CD4-positive, alpha-beta T cell treated with Interferon gamma for 1 hour (primary cell): Measurements from ENCODE around the gene SLC19A1.

Experiments
- DNase-seq: peaks from one replicate; pipeline ENCODE4 v3.0.0-alpha.2; 2020

The SLC19A1 gene

DNA sequence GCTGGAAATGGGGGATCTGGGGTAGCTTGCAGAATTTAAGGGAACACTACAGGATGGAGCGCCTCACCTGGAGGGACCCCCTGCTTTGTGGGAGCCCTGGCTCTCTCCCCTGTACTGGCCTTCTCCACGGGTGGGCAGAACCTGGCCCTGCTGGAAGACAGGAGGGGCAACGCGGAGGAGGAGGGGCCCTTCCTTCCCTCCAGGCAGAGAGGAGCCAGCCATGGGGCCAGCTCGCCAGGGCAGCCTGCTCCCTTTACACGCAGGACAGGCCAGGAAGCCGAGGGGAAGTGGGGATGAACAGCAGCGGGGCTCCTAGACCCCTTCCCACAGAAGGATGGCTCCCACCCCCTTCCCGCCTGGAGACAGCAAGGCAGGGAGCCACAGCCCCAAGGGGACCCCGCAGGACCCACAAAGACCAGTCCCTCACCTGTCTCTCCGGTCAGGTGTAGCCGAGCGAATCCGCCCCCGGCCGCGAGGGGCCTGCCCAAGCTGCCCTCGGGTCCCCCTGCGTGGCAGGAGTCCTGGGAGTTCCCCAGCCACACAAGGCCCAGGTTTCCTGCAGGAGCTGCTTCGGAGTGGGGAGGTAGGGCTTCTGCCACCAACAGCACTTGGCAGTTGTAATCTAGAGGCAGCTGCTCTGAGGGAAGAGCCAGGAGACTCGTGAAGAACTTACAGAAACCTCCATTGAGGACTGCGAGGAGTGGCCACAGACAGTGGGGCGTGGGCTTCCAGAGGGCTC lies 1.6 kb upstream of the SLC19A1 start:
- no peak for DNase-seq

DNA sequence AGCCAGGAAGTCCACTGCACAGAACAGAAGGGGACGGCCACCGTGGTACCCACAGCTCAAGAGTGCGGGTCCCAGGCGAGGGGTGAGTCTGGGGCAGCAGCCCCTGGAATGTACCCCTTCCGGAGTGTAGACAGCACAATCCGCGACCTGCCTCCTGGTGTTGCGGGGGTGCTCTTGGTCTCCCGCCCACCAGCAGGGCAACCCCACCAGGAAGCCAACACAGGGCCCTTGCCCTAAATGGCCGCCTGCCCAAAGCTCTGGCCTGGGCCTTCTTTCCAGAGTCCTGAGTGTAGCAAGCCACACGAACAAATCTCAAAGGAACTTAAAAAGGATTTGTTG lies 1.1 kb upstream of the SLC19A1 start:
- DNase-seq = no peak

DNA sequence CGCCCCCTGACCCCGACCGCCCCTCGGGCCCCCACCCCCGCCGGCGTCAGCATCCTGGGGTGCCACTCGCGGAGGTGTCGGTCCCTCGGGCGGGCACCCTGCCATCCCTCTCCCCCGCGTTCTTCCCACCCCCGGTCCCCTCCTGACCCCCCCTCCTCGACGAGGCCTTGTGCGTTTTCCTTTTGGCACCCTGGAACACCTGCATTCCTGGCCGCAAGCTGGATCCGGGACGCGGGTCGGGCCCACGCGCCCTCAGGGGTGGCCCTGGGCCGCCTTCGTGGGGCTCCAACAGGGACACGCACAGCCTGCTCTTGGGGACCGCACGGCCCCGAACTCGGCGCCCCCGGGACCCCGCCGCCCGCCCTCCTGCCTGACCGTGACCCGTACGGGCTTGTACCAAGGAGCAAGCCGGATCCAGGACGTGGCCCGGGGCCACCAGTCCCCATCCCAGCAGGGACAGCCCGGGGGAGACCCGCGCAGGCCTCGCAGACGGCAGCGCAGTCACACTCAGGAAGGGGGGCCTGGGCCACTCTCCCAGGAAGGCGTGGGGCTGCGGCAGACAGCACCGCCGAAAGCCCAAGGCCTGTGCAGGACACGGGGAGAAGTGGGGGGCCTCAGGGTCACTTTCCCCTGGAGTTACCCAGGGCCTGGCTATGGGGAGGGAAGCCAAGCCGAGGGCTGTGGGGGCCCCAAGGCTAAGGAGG lies 579 bp upstream of the SLC19A1 start:
- DNase-seq = no peak

DNA sequence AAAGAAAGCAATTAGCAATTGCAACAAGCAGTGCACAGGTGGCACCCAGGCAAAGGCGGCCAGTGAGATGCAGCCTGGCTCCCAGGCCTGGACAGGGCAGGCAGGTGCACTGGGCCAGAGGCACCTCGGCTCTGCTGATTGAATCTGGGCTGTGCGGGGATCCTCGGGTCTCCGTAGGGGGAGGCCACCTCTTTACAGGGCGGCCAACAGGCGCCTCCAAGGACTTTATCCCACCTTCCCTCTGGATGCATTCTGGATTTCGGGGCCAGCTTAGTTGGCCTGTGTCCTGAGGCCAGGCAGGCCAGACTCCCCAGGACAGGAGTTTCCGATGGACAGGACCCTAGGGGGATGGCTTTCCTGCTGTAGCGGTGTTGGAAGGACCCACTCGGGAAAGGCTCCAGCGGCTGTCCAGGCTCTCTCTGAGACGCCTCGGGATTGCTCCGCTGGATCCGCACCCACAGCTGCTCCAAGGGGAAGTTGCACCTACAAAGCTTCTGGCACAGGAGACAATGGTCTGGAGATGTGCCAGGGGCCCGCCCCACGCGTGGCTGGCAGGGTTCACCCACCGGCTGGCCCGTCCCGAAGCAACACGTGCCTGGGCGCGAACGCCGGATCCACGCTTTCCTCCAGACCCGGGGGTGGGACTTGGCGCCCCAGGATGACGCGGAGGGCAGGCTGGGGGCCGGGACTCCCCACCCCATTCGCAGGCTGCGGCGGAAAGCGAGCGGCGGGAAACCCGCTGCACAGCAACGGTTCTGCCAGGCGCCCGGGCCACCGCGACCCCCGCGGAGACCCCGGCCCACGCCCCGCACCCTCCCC lies 810 bp downstream of the SLC19A1 start:
- peak; percentile 75 for DNase-seq

DNA sequence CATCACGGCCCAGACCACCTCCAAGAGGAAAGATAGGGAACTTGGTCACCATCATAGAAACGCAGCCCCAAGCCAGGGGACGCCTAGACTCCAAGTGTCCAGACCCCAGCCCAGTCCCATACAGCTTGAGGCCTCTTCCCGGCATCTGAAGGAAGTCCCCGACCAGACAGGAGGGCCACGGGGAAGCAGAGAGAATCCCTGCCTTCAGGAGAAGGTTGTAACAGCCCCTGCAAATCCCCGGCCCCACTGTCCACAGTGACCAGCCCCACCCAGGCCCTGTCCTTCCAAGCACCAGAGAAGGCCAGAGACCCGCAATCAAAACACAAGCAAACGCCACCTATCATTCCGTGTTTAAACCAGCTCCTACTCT lies 1.7 kb downstream of the SLC19A1 start:
- no peak for DNase-seq

DNA sequence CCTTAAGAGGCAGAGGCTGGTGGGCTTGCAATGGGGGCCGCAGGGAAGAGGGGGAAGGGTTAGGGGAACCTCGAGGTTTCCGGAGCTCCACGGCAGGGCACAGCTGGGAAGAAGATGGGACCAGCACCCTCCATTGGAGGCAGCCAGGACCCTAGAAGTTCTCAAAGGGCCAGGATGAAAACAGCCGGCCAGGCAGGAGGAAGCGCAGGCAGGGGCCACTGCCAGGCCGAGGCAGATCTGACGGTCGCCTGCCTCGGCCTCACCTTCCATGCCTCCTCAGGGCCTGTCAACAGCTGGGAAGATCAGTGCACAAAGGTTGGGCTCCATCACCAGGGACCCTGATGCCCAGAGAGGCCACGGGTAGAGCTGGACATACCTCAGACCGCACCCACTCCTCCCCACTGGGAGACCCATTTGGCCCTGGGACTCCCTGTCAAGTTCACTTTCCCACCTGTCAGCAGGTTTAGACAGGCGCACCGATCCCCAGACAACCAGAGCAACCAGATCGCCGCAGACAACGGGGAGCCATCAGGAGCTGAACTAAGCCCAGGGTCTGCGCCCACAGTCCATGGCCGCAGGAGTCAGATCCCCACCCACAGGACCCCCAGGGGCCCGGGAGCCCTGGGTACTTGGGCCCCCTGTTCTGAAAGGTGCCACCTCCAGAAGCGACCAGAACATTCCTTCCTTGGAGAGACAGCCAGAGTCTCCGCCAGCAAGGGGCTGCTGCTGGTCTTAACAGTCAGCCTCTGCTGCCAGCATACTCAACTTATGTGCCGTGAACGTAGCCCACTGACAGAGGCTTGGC lies 2.2 kb downstream of the SLC19A1 start:
- no peak for DNase-seq

DNA sequence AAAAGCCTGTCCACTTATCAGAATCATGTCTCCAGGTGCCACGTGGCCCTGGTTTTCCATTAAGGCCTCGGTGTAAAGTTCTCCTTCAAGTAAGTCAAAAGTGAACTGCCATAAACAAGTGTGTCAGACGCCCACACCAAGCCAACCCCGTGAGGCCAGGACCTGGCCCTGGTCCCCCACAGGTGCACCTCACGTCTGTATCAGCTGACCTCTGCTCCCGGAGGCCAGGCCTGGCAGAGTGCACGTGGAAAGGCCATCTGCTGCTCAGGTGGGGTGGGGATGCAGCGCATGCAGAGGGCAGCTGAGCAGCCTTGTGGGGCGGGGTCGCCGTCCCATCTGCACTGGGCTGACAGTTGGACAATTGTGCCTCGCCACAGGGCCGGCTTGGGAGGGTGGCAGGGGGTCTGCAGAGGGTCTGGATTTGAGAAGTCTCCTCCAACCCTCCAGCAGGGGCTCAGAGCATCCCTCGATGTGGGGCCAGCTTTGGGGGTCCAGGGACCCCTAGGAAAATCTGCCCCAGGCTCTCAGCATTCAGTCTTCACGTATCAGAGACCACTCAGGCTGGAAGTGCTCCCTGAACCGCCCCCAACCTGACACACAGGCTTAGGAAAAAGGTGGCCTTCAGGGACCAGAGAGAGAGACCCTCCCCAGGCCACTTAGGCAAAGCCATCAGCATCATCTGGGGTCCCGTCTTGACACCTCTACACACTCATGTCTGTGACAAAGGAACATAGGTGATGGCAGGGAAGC lies 3.0 kb downstream of the SLC19A1 start:
- DNase-seq = no peak

DNA sequence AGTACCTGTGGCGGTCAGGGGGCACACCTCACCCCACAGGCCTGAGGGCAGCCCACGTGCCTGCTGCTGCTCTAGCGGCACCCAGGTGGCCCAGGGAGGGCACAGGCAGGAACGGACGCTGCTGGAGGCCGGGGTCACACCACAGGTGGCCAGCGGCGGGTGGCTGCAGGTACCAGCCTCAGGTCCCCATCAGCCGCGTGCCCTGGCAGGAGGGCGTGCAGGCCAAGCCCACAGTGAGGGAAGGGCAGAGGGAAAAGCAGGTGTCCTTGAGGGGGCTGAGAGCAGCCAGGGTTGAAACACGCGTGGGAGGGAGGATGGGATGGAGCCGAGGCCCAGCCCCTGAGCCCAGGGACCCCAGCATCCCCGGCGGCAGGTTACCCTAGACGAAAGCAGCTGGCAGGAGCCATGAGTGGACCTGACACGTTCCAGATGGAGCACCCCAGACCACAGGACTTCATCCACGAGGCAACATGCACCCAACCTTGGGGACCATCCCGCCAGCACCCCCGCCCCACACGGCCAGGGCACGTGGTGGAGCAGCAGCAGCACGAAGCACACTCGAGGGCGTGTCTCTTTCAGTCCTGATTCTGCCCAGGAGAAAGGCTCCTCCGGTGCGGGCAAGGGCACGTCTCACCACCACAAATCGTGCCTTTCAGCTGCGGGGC lies 3.7 kb downstream of the SLC19A1 start:
- DNase-seq = no peak

DNA sequence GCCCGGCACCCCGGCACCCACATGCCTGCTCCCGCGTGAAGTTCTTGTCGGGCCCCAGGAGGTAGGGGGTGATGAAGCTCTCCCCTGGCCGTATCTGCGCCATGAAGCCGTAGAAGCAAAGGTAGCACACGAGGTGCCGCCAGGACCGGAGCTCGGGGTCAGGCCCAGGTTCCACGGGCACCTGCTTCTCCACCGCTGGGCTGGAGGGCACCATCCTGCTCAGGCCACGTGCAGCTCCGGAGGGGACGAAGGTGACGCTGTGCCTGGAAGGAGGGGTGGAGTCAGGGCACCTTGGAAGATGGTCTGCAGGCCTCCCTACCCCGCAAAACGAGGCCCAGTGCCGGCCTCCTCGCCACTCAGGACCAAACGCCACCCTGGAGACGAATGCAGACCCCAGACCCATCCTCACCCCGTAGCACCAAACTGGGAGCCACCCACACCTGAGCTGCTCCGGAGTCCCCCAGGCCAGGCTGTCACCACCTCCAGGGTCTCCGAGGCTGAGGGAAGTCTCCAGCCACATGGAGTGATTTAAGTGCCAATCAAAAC lies 4.4 kb downstream of the SLC19A1 start:
- no peak for DNase-seq

DNA sequence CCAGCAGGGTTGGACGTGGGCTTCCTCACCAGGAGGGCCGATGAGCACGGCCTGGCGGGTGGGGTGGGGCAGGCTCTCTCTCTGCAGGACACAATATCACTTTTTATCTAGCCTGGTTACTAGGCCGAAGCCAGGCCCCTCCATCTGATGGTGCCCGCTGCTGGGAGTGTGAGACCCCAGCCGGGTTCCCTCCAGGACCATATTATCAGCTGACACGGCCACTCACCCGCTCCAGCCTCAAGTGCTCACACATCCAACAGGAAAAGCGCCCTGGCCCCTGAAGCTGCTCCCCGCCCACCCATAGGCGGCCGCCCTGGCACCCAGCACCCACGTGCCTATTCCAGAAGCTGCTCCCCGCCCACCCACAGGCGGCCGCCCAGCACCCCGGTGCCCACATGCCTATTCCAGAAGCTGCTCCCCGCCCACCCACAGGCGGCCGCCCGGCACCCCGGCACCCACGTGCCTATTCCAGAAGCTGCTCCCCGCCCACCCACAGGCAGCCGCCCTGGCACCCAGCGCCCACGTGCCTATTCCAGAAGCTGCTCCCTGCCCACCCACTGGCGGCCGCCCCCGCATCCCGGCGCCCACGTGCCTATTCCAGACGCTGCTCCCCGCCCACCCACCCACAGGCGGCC lies 5.0 kb downstream of the SLC19A1 start:
- DNase-seq = no peak

DNA sequence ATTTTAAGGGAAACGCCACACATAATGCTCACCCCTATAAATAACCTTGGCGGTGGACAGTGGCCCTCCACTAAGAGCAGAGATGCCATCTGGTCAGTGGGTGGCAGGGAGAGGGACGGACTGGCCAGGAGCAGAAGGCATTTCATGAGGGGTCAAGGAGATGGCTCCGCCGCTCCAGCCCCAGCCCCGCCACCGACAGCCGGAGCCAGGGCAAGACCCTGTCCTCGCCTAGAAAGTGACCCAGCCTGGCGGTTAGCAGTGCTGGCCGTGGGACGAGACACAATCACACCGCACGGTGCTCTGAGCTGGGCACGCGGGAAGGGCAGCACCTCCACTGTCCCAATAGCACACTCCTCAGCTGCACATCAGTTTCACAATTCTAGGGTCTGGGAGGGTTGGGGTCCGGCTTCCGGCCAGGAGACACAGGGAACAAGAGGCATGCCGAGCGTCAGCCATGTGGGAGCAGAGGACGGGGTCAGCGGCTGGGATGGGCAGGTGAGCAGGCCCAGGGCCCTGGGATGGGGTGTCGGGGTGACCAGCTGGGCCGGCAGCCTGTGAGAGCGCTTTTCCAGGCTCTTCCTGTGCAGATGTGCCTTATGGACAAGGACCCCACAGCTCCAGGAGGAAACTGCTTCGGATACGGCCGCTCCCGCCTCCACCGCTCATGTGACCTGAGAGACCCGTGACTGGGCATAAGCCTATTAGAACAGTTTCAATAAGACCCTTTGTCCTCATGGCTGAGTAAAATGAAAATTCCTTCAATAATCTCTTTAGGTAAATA lies 5.7 kb downstream of the SLC19A1 start:
- DNase-seq = no peak

DNA sequence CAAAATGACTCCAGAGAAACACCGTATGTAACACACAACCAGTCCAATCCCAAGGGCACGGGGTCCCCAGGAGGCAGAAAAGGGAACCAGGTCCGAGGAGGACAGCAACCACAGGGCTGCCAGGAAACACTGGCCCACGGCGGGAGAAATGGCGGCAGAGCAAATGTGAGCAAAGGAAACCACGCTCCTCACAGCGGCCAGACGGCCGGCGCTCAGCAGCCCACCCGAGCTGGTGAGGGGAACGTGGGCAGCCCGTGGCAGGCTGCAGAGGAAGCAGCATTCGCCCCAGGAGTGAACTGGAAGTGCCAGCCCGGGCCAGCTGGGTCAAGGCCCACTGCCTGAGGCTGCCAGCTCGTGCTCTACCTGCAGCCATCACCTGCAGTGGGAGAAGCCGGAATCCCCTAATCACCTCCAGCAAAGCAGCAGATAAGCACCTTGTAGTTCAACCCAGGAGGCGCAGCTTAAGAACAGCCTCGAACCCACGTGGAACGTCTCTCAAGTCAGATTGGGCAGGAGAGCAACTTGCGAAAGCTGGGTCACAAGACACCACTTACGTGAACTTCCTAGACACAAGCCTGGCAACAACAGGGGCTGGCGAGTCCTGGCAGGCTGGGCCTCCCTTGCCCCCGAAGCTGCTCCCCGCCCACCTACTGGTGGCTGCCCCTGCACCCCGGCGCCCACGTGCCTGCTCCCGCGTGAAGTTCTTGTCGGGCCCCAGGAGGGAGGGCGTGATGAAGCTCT lies 6.7 kb downstream of the SLC19A1 start:
- peak; percentile 47 for DNase-seq

DNA sequence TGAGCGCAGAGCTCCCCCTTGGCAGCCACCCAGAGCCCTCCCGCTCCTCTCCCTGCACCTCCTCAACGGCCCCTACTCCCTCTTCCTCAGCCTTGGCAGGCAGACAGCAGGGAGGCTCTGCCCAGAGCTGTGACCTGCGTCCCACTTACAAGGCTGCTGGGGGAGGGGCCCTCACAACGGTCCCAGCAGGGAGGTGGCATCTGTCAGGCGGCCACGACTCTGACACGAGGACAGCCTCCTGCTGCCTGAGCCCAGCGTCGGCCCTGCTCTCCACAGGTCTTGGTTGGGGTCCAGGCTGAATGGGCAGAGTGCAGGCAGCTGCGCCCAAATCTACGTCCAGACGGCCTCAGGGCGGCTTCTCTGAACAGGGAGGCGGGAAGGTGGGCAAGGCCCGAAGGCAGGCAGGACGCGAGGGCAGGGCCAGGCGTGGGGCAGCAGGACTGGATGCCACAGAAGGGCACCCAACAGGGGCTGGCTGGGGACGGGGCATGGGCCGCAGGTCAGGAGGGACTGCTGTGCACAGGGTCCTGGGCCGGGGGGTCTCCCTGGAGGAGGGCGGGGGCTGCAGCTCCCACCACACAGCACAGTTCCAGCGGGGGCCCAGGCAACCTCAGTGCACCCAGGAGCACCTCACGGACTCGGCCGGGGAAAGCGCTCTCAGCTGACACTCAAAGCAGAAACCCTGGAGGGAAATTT lies 7.5 kb downstream of the SLC19A1 start:
- DNase-seq = no peak

DNA sequence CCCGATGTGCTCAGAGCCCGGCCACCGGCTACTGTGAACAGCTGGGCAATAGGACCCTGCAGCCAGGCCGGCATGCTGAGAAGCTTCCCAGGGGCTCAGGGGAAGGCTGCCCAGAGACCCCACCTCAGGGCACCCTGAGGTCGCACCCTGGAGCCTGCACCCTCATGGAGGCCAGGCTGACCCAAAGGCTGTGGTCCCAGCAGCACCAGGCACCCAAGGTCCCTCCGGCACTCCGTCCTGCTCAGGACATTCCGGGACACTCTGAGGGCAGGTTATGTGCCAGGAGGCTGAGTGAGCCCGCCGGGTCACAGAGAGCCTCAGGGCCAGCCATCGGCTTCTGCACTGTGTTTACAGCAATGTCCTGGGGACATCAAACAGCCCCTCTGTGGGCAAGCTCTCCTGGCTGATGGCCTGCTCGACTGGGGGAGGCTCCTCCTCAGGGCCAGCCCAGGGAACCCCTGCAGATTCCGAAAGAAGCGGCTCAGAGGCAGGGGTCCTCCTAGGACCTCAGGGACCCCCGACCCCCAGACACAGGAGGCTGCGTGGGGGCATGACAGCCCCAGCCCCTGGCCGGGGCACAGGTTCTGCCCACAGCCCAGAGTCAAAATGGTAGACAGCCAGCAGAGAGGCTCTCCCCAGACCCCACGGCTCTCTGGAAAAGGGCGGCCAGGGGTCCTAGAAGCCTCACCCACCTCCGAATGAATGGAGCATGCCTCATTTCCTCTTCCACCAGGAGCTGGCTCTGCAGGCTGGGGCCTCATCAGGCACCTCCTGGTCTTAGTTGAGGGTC lies 8.2 kb downstream of the SLC19A1 start:
- no peak for DNase-seq

DNA sequence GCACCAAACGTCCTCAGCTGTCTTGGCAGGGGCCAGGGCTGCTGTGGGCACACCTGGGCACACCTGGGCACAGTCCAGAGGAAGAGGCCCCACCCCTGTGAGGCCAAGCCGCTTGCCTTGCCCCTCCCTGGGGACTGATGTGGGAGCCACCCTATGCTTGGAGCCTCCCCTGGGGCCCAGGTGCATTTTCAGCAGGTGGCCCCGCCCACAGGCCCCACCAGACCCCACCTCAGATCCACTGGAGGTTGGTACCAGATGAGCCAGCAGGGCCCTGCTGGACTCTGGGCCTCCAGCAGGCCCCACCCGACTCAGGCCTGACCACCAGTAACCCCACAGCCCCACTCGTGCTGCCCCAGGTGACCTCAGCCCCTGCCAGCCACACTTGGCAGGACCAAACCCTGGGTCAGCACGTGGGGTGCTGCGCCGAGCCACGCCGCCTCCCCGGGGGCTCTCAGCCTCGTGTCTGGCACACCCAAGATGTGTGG lies 8.8 kb downstream of the SLC19A1 start:
- no peak for DNase-seq

DNA sequence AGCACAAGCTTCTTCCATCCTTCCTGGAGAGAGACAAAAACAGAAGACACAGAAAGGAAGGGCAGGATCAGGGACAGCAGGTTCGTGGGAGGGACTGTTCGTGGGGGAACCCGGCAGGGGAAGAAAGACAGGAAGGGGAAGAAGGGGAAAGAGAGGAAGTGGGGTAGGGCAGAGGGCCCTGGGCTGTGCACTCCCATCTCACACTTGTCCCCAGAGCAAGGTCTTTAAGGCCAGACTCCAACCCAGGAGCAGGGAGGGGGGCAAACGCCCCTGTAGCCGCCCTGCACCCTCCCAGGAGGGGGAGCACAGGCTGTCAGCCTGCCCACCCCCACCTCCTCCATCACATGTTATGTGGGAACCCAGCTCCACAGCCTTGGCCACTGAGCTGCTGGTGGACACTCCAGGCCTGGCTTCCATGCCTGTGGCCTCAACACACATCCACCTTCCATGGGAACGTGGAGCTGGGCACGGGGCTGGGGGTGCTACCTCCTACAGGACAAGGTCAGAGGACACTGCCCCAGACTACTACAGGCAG lies 9.3 kb downstream of the SLC19A1 start:
- DNase-seq = peak; percentile 16
